HCT116 (cell line): ENCODE data around the gene COL18A1. TPM values are rescaled to one million over a fixed set of nuclear protein-coding genes. Genes with fewer than 3 reads are reported as not detected.

Source experiments
- ATAC-seq: fragments of 200-7000 bp; cut with Tn5 transposase; 2 replicates; pipeline ENCODE4 v1.9.1; 2020; ENCODE audit warnings: mild to moderate bottlenecking, moderate library complexity
- BruUV-seq: library from RNA; stranded (reverse); fragments of 400-500 nt; replicated peaks from 2 replicates; lab custom pipeline; 2021; lab: Mats Ljungman, UMichigan
- CTCF ChIA-PET: fragments of 300-600 bp; sonication (Branson Sonifier 250); formaldehyde crosslinking; loops from one replicate; lab custom pipeline; 2021; ENCODE audit warnings: antibody characterized with exemption; lab: Charles Lee
- POLR2A ChIA-PET: fragments of 300-600, 350-600 bp; sonication (Branson Sonifier 250); formaldehyde crosslinking; loops from one replicate; lab custom pipeline; 2021; ENCODE audit warnings: antibody characterized with exemption; lab: Charles Lee
- RAD21 ChIA-PET, 2 experiments: fragments of 300-600 bp; sonication (Branson Sonifier 250); formaldehyde crosslinking; loops; one replicate each; lab custom pipeline; 2023; ENCODE audit warnings: low total read pairs in 2 of 2; ENCODE audit not compliant: uncharacterized antibody in 2 of 2, unreplicated experiment in 2 of 2, low non-redundant PET in 1 of 2; lab: Charles Lee
- DNase-seq: peaks from one replicate; pipeline ENCODE4 v3.0.0-alpha.2; 2010; ENCODE audit warnings: low read depth, low spot score
- H2AFZ ChIP-seq: fragments of 200-600 bp; shearing (Covaris generic), sonication (generic); 2 replicates; pipeline ENCODE4 v1.6.1; 2017; ENCODE audit warnings: low read depth, mixed run types, mixed read lengths, antibody characterized with exemption, low read length; ENCODE audit not compliant: poor library complexity, severe bottlenecking
- H3K27ac ChIP-seq: 2 replicates; pipeline ENCODE4 v1.5.1; 2012; ENCODE audit warnings: low read depth, low read length
- H3K27me3 ChIP-seq: fragments of 200-600 bp; sonication (generic); 2 replicates; pipeline ENCODE4 v1.6.1; 2016; ENCODE audit warnings: mixed run types, low read length, mixed read lengths; ENCODE audit not compliant: insufficient read depth
- H3K36me3 ChIP-seq, 2 experiments: fragments of 200-500 bp in 1 of 2; fragments of 200-600 bp in 1 of 2; sonication (Bioruptor generic) in 1 of 2; sonication (generic) in 1 of 2; 2 replicates each; pipeline versions ENCODE4 v1.5.1 to v1.6.1; 2014 to 2016; ENCODE audit warnings: low read length in 2 of 2, inconsistent platforms in 1 of 2, mixed read lengths in 1 of 2, mixed run types in 1 of 2; ENCODE audit not compliant: insufficient read depth in 2 of 2, control insufficient read depth in 1 of 2
- H3K4me1 ChIP-seq, 2 experiments: fragments of 200-600 bp in 1 of 2; sonication (generic) in 1 of 2; 2 replicates each; pipeline versions ENCODE4 v1.5.1 to v1.6.1; 2012 to 2017; ENCODE audit warnings: low read length in 2 of 2, inconsistent platforms in 1 of 2, mild to moderate bottlenecking in 1 of 2, mixed read lengths in 1 of 2, mixed run types in 1 of 2, moderate library complexity in 1 of 2; ENCODE audit not compliant: insufficient read depth in 2 of 2, control insufficient read depth in 1 of 2
- H3K4me2 ChIP-seq: fragments of 200-600 bp; sonication (generic); 2 replicates; pipeline ENCODE4 v1.6.1; 2017; ENCODE audit warnings: mixed run types, low read length, mixed read lengths
- H3K4me3 ChIP-seq, 2 experiments: fragments of 200-600 bp in 1 of 2; sonication (generic) in 1 of 2; replicated peaks in 1 of 2; 2 replicates each; pipeline ENCODE4 v1.5.1; 2011 to 2016; ENCODE audit warnings: low read length in 2 of 2, control low read depth in 1 of 2, low read depth in 1 of 2, mild to moderate bottlenecking in 1 of 2, mixed read lengths in 1 of 2, mixed run types in 1 of 2
- H3K79me2 ChIP-seq: fragments of 200-600 bp; sonication (generic); 2 replicates; pipeline ENCODE4 v1.6.1; 2017; ENCODE audit warnings: mild to moderate bottlenecking, mixed run types, low read length, moderate library complexity, mixed read lengths; ENCODE audit not compliant: insufficient read depth
- H3K9ac ChIP-seq: fragments of 200-600 bp; sonication (generic); 2 replicates; pipeline ENCODE4 v1.6.1; 2016; ENCODE audit warnings: low read length, mixed read lengths
- H3K9me2 ChIP-seq: fragments of 200-600 bp; sonication (generic), shearing (Covaris generic); 2 replicates; pipeline ENCODE4 v1.6.1; 2017; ENCODE audit warnings: mixed run types, mild to moderate bottlenecking, moderate library complexity; ENCODE audit not compliant: insufficient read depth
- H3K9me3 ChIP-seq, 2 experiments: fragments of 200-500 bp in 1 of 2; fragments of 200-600 bp in 1 of 2; sonication (Bioruptor generic) in 1 of 2; sonication (generic) in 1 of 2; 2 replicates each; pipeline ENCODE4 v1.6.1; 2014 to 2017; ENCODE audit warnings: low read length in 2 of 2, mixed read lengths in 2 of 2, inconsistent platforms in 1 of 2, low read depth in 1 of 2, mild to moderate bottlenecking in 1 of 2, mixed run types in 1 of 2, moderate library complexity in 1 of 2; ENCODE audit not compliant: control insufficient read depth in 1 of 2, insufficient read depth in 1 of 2
- H4K20me1 ChIP-seq: fragments of 200-600 bp; sonication (generic), shearing (Covaris generic); 2 replicates; pipeline ENCODE4 v1.6.1; 2017; ENCODE audit warnings: mixed run types, mild to moderate bottlenecking, moderate library complexity; ENCODE audit not compliant: insufficient read depth
- CBX3 ChIP-seq: IDR thresholded peaks from 2 replicates; pipeline ENCODE4 v1.6.1; 2012; ENCODE audit warnings: low read depth
- EGR1 ChIP-seq: IDR thresholded peaks from 2 replicates; pipeline ENCODE4 v1.6.1; 2012; ENCODE audit warnings: low read depth
- EZH2 ChIP-seq: fragments of 200-600 bp; sonication (generic); IDR thresholded peaks from 2 replicates; pipeline ENCODE4 v1.6.1; 2017; ENCODE audit warnings: antibody characterized with exemption, mixed run types
- FOSL1 ChIP-seq: IDR thresholded peaks from 2 replicates; pipeline ENCODE4 v1.6.1; 2012; ENCODE audit warnings: low read depth
- JUND ChIP-seq: IDR thresholded peaks from 2 replicates; pipeline ENCODE4 v1.6.1; 2012
- POLR2A ChIP-seq: IDR thresholded peaks from 2 replicates; pipeline ENCODE4 v1.7.0; 2011; ENCODE audit warnings: borderline replicate concordance; ENCODE audit not compliant: insufficient read depth, insufficient read length; ENCODE audit errors: extremely low read depth
- POLR2AphosphoS5 ChIP-seq: IDR thresholded peaks from 2 replicates; pipeline ENCODE4 v1.6.1; 2011; ENCODE audit warnings: mild to moderate bottlenecking, low read depth, low read length, moderate library complexity
- RAD21 ChIP-seq: IDR thresholded peaks from 2 replicates; pipeline ENCODE4 v1.6.1; 2012; ENCODE audit warnings: low read depth, mild to moderate bottlenecking
- SIN3A ChIP-seq: IDR thresholded peaks from 2 replicates; pipeline ENCODE4 v1.6.1; 2012; ENCODE audit warnings: low read depth
- SP1 ChIP-seq: IDR thresholded peaks from 2 replicates; pipeline ENCODE4 v1.6.1; 2012; ENCODE audit warnings: low read depth
- SRF ChIP-seq: IDR thresholded peaks from 2 replicates; pipeline ENCODE4 v1.6.1; 2012; ENCODE audit warnings: low read depth
- TCF7L2 ChIP-seq: IDR thresholded peaks from 2 replicates; pipeline ENCODE4 v1.7.0; 2011; ENCODE audit warnings: borderline replicate concordance, inconsistent platforms; ENCODE audit not compliant: insufficient read depth, insufficient read length; ENCODE audit errors: extremely low read depth
- YY1 ChIP-seq: IDR thresholded peaks from 2 replicates; pipeline ENCODE4 v1.6.1; 2011; ENCODE audit warnings: low read length, low read depth, moderate library complexity, mild to moderate bottlenecking; ENCODE audit not compliant: insufficient replicate concordance; ENCODE audit errors: extremely low read depth
- ZFX ChIP-seq: fragments of 450-650 bp; IDR thresholded peaks from 2 replicates; pipeline ENCODE4 v1.6.1; 2017
- ZNF274 ChIP-seq: fragments of 200-500 bp; sonication (Bioruptor generic); IDR thresholded peaks from 2 replicates; pipeline ENCODE4 v1.6.1; 2014; ENCODE audit warnings: mild to moderate bottlenecking, low read depth, low read length, inconsistent platforms
- intact Hi-C: fragments of 100-400 bp; cut with micrococcal nuclease; formaldehyde crosslinking; loops from 2 replicates; pipeline ENCODE4 v1.10.0; 2022
- total RNA-seq: library from RNA; stranded (reverse); gene quantifications from one replicate; pipeline ENCODE4 v1.2.1, GENCODE V29; 2021; ENCODE audit not compliant: unreplicated experiment
- TF ChIP-seq, protein P1 (sequence below): IDR thresholded peaks from 2 replicates; pipeline ENCODE4 v1.6.1; 2012
- TF ChIP-seq, protein P2 (sequence below): IDR thresholded peaks from 2 replicates; pipeline ENCODE4 v1.6.1; 2012
- TF ChIP-seq, protein P3 (sequence below): IDR thresholded peaks from 2 replicates; pipeline ENCODE4 v1.6.1; 2011; ENCODE audit warnings: mild to moderate bottlenecking, low read length, moderate library complexity; ENCODE audit not compliant: insufficient replicate concordance; ENCODE audit errors: extremely low read depth

COL18A1 gene
- total RNA-seq, 1 experiment from 2014 or later, result 59.5 TPM

DNA sequence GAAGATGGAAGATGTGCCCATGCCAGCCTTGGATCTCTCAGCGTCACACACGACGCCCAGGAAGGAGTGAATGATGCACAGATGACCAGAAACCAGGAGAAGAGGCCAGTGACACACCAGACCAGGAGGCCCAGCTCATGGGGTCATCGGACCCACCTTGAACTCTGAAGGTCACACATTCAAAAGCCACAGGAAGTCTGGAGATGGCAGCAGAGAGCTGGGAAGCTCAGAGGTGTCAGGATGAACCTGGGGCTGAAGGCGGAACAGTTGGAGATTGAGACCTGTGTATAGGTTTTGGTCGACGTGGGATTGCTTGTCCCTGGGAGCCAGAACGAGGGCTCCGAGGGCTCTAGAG lies 93.7 kb downstream of the COL18A1 start:
- Histone ChIP-seq H3K9me3 (no peaks in the 10 kb centered on the region), H3K27ac (no peak overlapping the region), H3K4me3 (no peak overlapping the region), H3K4me1 (no peaks in the 10 kb centered on the region), H3K9me2 (no peaks in the 10 kb centered on the region), H4K20me1 (no peaks in the 10 kb centered on the region), H3K36me3 (peaks cover 0 to 10% of the 10 kb centered on the region in 2 experiments; a peak in 2 of 4 replicates), H3K4me2 (no peak overlapping the region), H3K9ac (no peak overlapping the region), H2AFZ (no peak overlapping the region), H3K27me3 (no peaks in the 10 kb centered on the region), H3K79me2 (no peaks in the 10 kb centered on the region)
- ChIA-PET CTCF (no interaction called here), POLR2A (no interaction called here), RAD21 (no interaction called here)
- no TSS peak for BruUV-seq
- TF ChIP-seq JUND (no peak), YY1 (no peak)
- ATAC-seq, result no peak
- no peak for DNase-seq
- intact Hi-C loops, result no loop called here

DNA sequence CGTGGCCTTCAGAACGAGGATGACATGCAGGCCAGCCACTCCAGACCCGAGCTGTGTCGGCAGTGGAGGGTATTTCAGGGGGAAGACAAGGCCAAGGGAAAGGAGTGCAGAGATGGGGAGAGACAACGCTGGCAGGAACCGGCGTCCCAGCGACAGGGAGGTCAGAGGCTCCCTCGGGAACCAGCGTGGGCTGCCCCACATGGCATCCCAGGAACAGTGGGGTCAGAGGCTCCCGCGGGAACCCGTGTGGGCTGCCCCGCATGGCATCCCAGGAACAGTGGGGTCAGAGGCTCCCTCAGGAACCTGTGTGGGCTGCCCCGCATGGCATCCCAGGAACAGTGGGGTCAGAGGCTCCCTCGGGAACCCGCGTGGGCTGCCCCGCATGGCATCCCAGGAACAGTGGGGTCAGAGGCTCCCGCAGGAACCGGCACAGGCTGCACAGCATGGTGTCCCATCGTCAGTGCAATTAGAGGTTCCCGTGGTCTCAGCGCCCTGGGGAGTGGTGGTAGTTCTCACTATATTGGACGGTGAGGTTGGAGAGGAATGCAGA lies 94.3 kb downstream of the COL18A1 start:
- no peaks in the 10 kb centered on the region for H3K9me3 ChIP-seq
- H3K36me3 ChIP-seq, result peaks cover 0 to 10% of the 10 kb centered on the region in 2 experiments; a peak in 2 of 4 replicates
- ATAC-seq (no peak), DNase-seq (no peak)
- no peaks in the 10 kb centered on the region for H3K27me3 ChIP-seq
- no TSS peak for BruUV-seq
- ChIA-PET CTCF (no interaction called here), RAD21 (no interaction called here), POLR2A (no interaction called here)
- no peak overlapping the region for H3K4me3 ChIP-seq
- no peak overlapping the region for H3K9ac ChIP-seq
- no peaks in the 10 kb centered on the region for H3K4me1 ChIP-seq
- H4K20me1 ChIP-seq, result no peaks in the 10 kb centered on the region
- no peak overlapping the region for H2AFZ ChIP-seq
- no peaks in the 10 kb centered on the region for H3K9me2 ChIP-seq
- H3K4me2 ChIP-seq, result no peak overlapping the region
- H3K27ac ChIP-seq, result no peak overlapping the region
- intact Hi-C loops, result no loop called here
- TF ChIP-seq JUND (no peak), SRF (no peak), ZFX (no peak), SP1 (no peak), EZH2 (no peak), YY1 (no peak), POLR2AphosphoS5 (no peak), FOSL1 (no peak), CBX3 (no peak), TCF7L2 (no peak), EGR1 (no peak), POLR2A (no peak), RAD21 (no peak), ZNF274 (no peak), SIN3A (no peak)
- TF ChIP-seq, protein P1, sequence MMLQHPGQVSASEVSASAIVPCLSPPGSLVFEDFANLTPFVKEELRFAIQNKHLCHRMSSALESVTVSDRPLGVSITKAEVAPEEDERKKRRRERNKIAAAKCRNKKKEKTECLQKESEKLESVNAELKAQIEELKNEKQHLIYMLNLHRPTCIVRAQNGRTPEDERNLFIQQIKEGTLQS, result no peak
- TF ChIP-seq, protein P2, sequence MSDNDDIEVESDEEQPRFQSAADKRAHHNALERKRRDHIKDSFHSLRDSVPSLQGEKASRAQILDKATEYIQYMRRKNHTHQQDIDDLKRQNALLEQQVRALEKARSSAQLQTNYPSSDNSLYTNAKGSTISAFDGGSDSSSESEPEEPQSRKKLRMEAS, result no peak
- TF ChIP-seq, protein P3, sequence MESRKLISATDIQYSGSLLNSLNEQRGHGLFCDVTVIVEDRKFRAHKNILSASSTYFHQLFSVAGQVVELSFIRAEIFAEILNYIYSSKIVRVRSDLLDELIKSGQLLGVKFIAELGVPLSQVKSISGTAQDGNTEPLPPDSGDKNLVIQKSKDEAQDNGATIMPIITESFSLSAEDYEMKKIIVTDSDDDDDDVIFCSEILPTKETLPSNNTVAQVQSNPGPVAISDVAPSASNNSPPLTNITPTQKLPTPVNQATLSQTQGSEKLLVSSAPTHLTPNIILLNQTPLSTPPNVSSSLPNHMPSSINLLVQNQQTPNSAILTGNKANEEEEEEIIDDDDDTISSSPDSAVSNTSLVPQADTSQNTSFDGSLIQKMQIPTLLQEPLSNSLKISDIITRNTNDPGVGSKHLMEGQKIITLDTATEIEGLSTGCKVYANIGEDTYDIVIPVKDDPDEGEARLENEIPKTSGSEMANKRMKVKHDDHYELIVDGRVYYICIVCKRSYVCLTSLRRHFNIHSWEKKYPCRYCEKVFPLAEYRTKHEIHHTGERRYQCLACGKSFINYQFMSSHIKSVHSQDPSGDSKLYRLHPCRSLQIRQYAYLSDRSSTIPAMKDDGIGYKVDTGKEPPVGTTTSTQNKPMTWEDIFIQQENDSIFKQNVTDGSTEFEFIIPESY, result no peak
- H3K79me2 ChIP-seq, result no peaks in the 10 kb centered on the region
